ENCODE results near the gene SLC12A1. TPM values are rescaled to one million over a fixed set of nuclear protein-coding genes. Genes with fewer than 3 reads are reported as not detected.
A peak's percentile ranks its signal among the peaks of the same experiment; 100 is the strongest.

The SLC12A1 gene
- total and polyA plus RNA-seq, 2 experiments from 2014 or later: not detected

GRCh38 chr15:48352474-48353072, 146.5 kb downstream of the SLC12A1 start:
- no peak overlapping the region for H3K27ac ChIP-seq
- H3K4me3 ChIP-seq: no peak overlapping the region
- no peaks in the 10 kb centered on the region for H3K4me1 ChIP-seq (ENCODE audit: low read depth)
- no peaks in the 10 kb centered on the region for H3K27me3 ChIP-seq
- peak; percentile 75 for TF ChIP-seq CTCF (IDR thresholded peaks at IDR 0.05; ENCODE audit: low read depth, low read length)
- no peaks in the 10 kb centered on the region for H3K9me3 ChIP-seq (ENCODE audit: low read depth)
- peak; percentile 79 for DNase-seq (ENCODE audit: low read depth in 1 of 2, low spot score in 1 of 2)
- H3K36me3 ChIP-seq: no peaks in the 10 kb centered on the region

Other genes with a start within 250 kb of the SLC12A1 start
- gene SLC24A5, start 85.3 kb upstream of the SLC12A1 start, total RNA-seq: not detected in 2 replicates
- gene SLC24A5, start 85.3 kb upstream of the SLC12A1 start, polyA plus RNA-seq: 0.05 TPM in 1 of 2 replicates, not detected in the other
- 64.4 and 143 TPM in 2 replicates for gene MYEF2, start 28.0 kb upstream of the SLC12A1 start, total RNA-seq
- gene MYEF2, start 28.0 kb upstream of the SLC12A1 start, polyA plus RNA-seq: 35.5 and 57.3 TPM in 2 replicates
- gene CTXN2, start 14.6 kb upstream of the SLC12A1 start, total RNA-seq: not detected in 2 replicates
- gene CTXN2, start 14.6 kb upstream of the SLC12A1 start, polyA plus RNA-seq: 0.06 TPM in 1 of 2 replicates, not detected in the other
- 88.8 and 122 TPM in 2 replicates for gene DUT, start 125.1 kb downstream of the SLC12A1 start, total RNA-seq
- gene DUT, start 125.1 kb downstream of the SLC12A1 start, polyA plus RNA-seq: 137 and 198 TPM in 2 replicates